ENCODE measurements around the gene CLECL1. TPM values are rescaled to one million over a fixed set of nuclear protein-coding genes. Genes with fewer than 3 reads are reported as not detected.
"Not testable (repeated sequence)": the region's sequence is repeated elsewhere in the genome, so short reads cannot be mapped to it uniquely, and the experiment has no call there.

Gene CLECL1
- total RNA-seq, 1 donor from 2014 or later, result not detected

DNA sequence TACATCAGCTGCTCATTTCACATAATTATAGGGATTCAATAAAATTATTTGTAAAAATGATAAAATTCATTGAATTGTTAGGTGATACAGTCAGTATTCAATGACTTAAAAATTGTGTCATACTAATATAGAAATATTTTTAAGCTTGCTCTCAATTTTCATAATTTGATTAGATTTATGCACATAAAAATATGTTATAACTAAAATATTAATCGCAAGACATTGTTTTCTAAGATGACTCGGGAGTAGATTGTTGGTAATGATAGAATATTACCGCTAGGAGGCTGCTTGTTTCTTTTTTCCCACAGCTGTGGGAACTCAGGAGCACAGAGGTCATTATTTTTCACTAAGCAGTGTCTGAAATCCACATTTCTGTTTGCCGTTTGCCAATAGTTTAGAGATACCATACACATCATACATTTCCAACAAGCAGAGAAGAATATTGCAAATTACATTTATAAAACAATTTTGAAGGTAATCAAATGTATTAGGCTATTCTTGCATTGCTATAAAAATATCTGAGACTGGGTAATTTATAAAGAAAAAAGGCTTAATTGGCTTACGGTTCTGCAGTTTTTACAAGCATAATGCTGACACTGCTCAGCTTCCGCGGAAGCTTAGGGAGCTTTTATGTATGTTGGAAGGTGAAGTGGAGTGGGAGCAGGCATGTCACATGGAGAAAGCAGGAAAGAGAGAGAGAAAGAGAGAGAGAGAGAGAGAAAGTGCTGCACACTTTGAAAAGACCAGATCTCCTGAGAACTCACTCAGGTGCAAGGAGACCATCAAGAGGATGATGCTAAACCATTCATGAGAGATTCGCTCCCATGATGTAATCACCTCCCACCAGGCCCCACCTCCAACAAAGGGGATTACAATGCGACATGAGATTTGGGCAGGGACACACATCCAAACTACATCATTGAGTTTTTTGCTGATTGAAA, 18.6 kb upstream of the CLECL1 start:
- DNase-seq (ENCODE audit: low read depth in 2 of 2), result peak; percentile 28 to 67

DNA sequence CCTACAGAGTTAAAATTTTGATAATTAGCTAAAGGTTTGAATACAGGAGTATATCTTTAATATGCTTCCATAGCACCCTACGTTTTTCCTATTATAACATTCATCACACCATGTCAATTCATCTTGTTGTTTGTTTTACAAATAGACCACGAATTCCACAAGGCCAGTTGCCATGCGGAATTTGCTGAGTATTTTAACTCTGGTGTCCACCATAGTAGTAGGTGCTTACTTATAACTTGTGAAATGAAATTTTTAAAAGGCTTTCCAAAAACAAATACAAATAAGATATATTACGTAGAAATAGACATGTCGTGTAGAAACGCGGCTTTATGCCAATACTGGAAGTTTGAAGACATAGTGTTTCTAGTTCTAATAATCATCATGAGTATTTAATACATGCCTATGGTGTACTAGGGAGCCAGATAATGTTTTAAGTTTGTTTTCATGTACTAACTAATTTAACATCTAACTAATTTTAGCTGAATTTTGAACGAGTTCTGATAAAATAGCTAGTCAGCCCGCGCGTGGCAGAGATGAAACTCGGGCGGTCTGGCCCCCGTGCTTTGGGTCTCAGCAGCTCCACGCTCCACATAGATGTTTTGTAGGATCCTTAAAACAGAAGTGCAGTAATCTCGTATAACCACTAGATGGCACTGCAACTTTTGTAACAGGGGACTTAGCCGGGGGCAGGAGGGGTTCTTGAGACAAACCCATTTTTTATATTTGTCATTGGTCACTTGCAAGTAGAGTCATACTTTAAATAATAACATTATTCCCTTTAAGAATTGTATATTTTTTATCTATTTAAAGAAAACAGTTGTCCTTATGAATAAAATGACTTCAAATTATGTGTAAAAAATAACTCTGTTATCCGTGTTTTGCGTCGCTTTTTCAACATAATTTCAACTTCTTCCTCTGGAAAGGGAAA, 17.6 kb upstream of the CLECL1 start:
- peak; percentile 69 to 87 for DNase-seq (ENCODE audit: low read depth in 2 of 2)

DNA sequence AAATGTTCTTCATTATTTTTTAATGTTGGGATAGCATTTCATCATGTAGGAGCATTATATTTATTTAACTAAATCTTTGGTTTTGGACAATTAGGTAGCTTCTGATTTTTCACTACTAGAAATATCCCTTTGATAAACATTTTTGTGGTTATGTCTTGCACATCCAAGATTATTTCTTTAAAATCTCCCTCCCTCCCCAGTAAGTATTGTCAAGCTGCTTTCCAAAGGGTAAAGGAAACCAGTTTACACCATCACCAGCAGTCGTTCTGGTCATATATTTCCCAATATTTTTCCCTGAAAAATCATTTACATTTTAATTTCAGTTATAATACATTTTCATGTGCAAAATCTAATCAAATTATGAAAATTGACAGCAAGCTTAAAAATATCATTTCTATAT, 16.7 kb upstream of the CLECL1 start:
- DNase-seq (ENCODE audit: low read depth in 2 of 2), result no peak

DNA sequence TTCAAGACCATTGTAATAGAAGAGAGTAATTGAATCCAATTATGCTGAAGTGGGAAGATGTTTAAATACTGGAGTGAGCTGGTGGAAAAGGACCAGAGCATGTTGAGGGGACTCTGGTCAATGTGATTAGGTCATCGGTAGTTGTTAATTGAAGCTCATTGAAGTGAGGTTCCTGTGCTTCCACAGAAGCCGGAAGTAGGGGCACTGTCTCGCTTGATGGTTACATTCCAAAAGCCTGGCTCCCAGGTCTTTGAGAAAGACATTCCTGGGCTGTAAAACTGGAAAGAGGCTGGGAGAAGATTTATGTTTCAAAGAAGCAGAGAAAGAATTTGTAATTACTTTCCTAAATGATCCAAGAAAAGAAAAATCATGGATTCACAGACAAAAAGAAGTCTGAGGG, 12.3 kb upstream of the CLECL1 start:
- DNase-seq (ENCODE audit: low read depth in 2 of 2), result peak in 1 of 2 donors; percentile 29

- DNase-seq (ENCODE audit: low read depth in 2 of 2), result no peak
Observed at GRCh38 chr12:9742661-9743060, 9.8 kb upstream of the CLECL1 start.

GRCh38 chr12:9741726-9742125, 8.8 kb upstream of the CLECL1 start:
- DNase-seq (ENCODE audit: low read depth in 2 of 2), result no peak

GRCh38 chr12:9740106-9740750, 7.3 kb upstream of the CLECL1 start:
- DNase-seq (ENCODE audit: low read depth in 2 of 2), result no peak

DNA sequence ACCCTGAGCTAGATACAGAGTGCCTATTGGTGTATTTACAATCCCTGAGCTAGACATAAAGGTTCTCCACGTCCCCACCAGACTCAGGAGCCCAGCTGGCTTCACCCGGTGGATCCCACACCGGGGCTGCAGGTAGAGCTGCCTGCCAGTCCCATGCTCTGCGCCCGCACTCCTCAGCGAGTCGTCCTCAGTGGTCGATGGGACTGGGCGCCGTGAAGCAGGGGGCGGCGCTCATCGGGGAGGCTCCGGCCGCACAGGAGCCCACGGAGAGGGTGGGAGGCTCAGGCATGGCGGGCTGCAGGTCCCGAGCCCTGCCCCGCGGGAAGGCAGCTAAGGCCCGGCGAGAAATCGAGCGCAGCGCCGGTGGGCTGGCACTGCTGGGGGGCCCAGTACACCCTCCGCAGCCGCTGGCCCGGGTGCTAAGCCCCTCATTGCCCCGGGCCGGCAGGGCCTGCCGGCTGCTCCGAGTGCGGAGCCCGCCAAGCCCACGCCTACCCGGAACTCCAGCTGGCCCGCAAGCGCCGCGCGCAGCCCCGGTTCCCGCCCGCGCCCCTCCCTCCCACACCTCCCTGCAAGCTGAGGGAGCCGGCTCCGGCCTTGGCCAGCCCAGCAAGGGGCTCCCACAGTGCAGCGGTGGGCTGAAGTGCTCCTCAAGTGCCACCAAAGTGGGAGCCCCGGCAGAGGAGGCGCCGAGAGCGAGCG, 6.7 kb upstream of the CLECL1 start:
- peak in 1 of 2 donors; percentile 25 for DNase-seq (ENCODE audit: low read depth in 2 of 2)

- DNase-seq (ENCODE audit: low read depth in 2 of 2), result not testable (repeated sequence)
Observed at GRCh38 chr12:9738905-9739304, 6.0 kb upstream of the CLECL1 start.

GRCh38 chr12:9736936-9737705, 4.2 kb upstream of the CLECL1 start:
- DNase-seq (ENCODE audit: low read depth in 2 of 2), result peak; percentile 33 to 36

GRCh38 chr12:9735601-9736000, 2.7 kb upstream of the CLECL1 start:
- DNase-seq (ENCODE audit: low read depth in 2 of 2), result no peak

DNA sequence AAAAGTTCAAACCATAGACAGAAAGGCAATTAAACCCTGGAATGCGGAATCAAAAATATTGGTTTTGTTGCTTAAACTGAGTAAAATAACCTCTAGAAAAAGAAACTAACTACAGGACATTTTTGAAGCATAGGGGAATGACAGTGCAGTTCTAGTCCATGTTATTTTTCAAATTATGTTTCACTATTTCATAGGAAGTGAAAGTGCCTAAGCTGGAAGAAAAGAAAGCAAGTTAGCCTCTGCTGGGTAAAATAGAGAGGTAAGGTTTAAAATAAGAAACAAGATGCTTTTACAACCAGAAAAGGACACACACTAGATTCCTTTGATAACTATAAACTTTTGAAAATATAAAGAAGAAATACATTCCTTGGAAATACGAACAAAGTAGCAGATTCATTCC, 1.1 kb downstream of the CLECL1 start:
- no peak for DNase-seq (ENCODE audit: low read depth in 2 of 2)

- DNase-seq (ENCODE audit: low read depth in 2 of 2), result no peak
Observed at GRCh38 chr12:9731393-9731792, 1.5 kb downstream of the CLECL1 start.

GRCh38 chr12:9730591-9730990, 2.3 kb downstream of the CLECL1 start:
- DNase-seq (ENCODE audit: low read depth in 2 of 2), result no peak

DNA sequence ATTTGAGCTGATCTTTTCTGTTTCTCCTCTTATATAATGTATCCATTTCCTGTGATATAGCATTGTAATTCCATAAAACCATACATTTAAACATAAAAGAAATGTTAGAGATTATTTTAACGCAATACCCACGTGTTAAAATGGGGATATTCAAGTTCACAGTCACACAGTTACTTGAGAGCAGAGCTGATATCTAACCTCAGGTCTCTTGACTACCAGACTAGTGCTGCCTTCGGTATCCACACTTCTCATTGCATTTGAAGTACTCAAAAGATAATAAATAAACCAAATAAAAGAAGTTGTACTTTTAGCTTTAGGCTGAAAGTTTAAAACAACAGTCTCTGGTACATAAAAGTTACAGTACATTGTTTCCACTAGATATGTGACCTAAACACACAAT, 2.9 kb downstream of the CLECL1 start:
- DNase-seq (ENCODE audit: low read depth in 2 of 2), result no peak

- no peak for DNase-seq (ENCODE audit: low read depth in 2 of 2)
Observed at GRCh38 chr12:9729082-9729481, 3.8 kb downstream of the CLECL1 start.

DNA sequence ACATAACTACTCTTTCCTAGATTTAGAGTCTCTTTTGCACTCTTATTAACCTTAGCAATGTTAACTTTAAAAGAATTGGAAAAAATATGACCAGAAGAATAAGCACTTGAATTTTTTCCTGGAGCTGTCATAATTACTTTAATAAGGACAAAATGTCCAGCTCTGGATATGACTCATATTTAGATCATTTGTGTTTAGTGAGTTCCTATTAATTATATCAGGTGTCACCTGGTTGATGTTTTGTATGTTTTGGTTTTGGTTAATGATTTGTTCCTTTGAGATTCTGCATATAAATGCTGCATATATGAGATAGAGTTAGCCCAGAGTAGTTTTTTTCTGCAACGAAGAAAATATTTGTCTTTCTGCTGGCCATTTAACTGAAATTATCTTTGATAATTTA, 5.1 kb downstream of the CLECL1 start:
- peak in 1 of 2 donors; percentile 33 for DNase-seq (ENCODE audit: low read depth in 2 of 2)

GRCh38 chr12:9725213-9725870, 7.6 kb downstream of the CLECL1 start:
- no peak for DNase-seq (ENCODE audit: low read depth in 2 of 2)

GRCh38 chr12:9724023-9724422, 8.9 kb downstream of the CLECL1 start:
- no peak for DNase-seq (ENCODE audit: low read depth in 2 of 2)

Measured in lung microvascular endothelial cell (primary cell).